Spleen (tissue), 11 donors: ENCODE data around the gene RIOK3. TPM values are rescaled to one million over a fixed set of nuclear protein-coding genes. Genes with fewer than 3 reads are reported as not detected.
A peak's percentile ranks its signal among the peaks of the same experiment; 100 is the strongest.

Source experiments
- DNase-seq: peaks from one replicate; pipeline ENCODE4 v3.0.0-alpha.2; 2020
- H3K27ac ChIP-seq, 8 donors: fragments of 200-600 bp; sonication (generic) in 7 of 8; 1 replicate in 4 of 8; 2 replicates in 4 of 8; pipeline versions ENCODE4 v1.5.0 to v1.8.0; 2016 to 2021; ENCODE audit warnings: inconsistent platforms in 4 of 8, mild to moderate bottlenecking in 4 of 8, moderate library complexity in 1 of 8
- H3K27me3 ChIP-seq, 7 donors: fragments of 200-600 bp; sonication (generic) in 6 of 7; replicated peaks in 1 of 7; 1 replicate in 4 of 7; 2 replicates in 3 of 7; pipeline versions ENCODE4 v1.5.0 to v1.8.0; 2016 to 2021; ENCODE audit warnings: inconsistent platforms in 3 of 7, mild to moderate bottlenecking in 1 of 7
- H3K36me3 ChIP-seq, 6 donors: fragments of 200-600 bp; sonication (generic) in 5 of 6; 1 replicate in 4 of 6; 2 replicates in 2 of 6; pipeline versions ENCODE4 v1.5.0 to v1.8.0; 2016 to 2021; ENCODE audit warnings: inconsistent platforms in 2 of 6
- H3K4me1 ChIP-seq, 6 donors: fragments of 200-600 bp; sonication (generic) in 5 of 6; 1 replicate in 3 of 6; 2 replicates in 3 of 6; pipeline versions ENCODE4 v1.5.0 to v1.8.0; 2016 to 2021; ENCODE audit warnings: inconsistent platforms in 3 of 6
- H3K4me3 ChIP-seq, 8 donors: fragments of 200-600 bp; sonication (generic) in 7 of 8; 1 replicate in 4 of 8; 2 replicates in 4 of 8; pipeline versions ENCODE4 v1.5.0 to v1.8.0; 2016 to 2021; ENCODE audit warnings: inconsistent platforms in 4 of 8, mild to moderate bottlenecking in 4 of 8, moderate library complexity in 2 of 8
- H3K9me3 ChIP-seq, 8 donors: fragments of 200-600 bp; sonication (generic) in 7 of 8; 1 replicate in 4 of 8; 2 replicates in 4 of 8; pipeline versions ENCODE4 v1.5.0 to v1.8.0; 2016 to 2021; ENCODE audit warnings: inconsistent platforms in 4 of 8
- CTCF ChIP-seq, 11 experiments: fragments of 200-600 bp in 7 of 11; fragments of 450-650 bp in 4 of 11; sonication (generic) in 4 of 11; IDR thresholded peaks in 8 of 11; conservative IDR thresholded peaks in 3 of 11; 1 replicate in 7 of 11; 2 replicates in 4 of 11; pipeline versions ENCODE4 v1.4.0 to v1.8.0; 2016 to 2021; ENCODE audit warnings: antibody characterized with exemption in 11 of 11, inconsistent platforms in 4 of 11, mild to moderate bottlenecking in 1 of 11
- POLR2A ChIP-seq, 3 donors: fragments of 450-650 bp; IDR thresholded peaks; one replicate each; pipeline ENCODE4 v1.5.1; 2017; ENCODE audit warnings: antibody characterized with exemption in 3 of 3, mild to moderate bottlenecking in 1 of 3
- POLR2AphosphoS5 ChIP-seq, 3 donors: sonication (generic); formaldehyde crosslinking; IDR thresholded peaks; one replicate each; pipeline ENCODE4 v1.5.1; 2017; ENCODE audit warnings: antibody characterized with exemption in 3 of 3
- WGBS, 5 donors: extraction: QIAGEN DNeasy Blood & Tissue Kit in 3 of 5; methylation state at CpG; one replicate each; pipeline versions ENCODE4 v1.1.5 to v1.1.7; 2013 to 2018; 5-methylcytosine and 5-hydroxymethylcytosine counted together
- intact Hi-C: fragments of 100-400 bp; cut with DNase I; formaldehyde crosslinking; loops from one replicate; pipeline ENCODE4 v1.15.0; 2023; ENCODE audit warnings: low total_unique reads
- polyA plus RNA-seq, 3 donors: library from polyadenylated mRNA; stranded (reverse); fragments of 200-250 nt; gene quantifications; one replicate each; pipeline ENCODE4 v1.2.1, GENCODE V29; 2013
- total RNA-seq, 7 donors: library from RNA; depleted of rRNA in 3 of 7; stranded (reverse); fragments of >200 nt in 3 of 7; fragmentation: NEBNext Ultra II Directional in 4 of 7; extraction: Animal tissue kit (Norgen Biotek cat#: 25700) in 4 of 7; gene quantifications; one replicate each; pipeline versions ENCODE4 v1.1.0 to v1.2.1, GENCODE V29; 2016 to 2021
- donor health status: healthy with polysubstance abuse.
- donor health status: DM: no; HTN: no; CAD: no; lungs with moderate emphysema.
- donor health status: DM: no; HTN: no; CAD: no.
- donor health status: Bipolar disorder and iron deficiency.
- donor health status: healthy.
- donor health status: DM: no; HTN: no; CAD: no.
- donor health status: DM: yes; HTN: yes; CAD: no.

RIOK3 gene
- total and polyA plus RNA-seq, 10 donors, result 33.0 to 96.1 (median 68.5) TPM

- no peaks in the 10 kb centered on the region for H3K9me3 ChIP-seq
- 20 to 32% (median 23%) methylated on average over 5 of the region's 5 CpGs for WGBS, 5 donors
- TF ChIP-seq CTCF (IDR thresholded peaks at IDR 0.05 in 8 of 11, conservative IDR thresholded peaks at IDR 0.05 in 3 of 11) (peak; percentile 62 to 91 (median 87)), POLR2AphosphoS5 (IDR thresholded peaks at IDR 0.05) (peak in 1 of 3 donors; percentile 6), POLR2A (IDR thresholded peaks at IDR 0.05) (no peak)
- no peaks in the 10 kb centered on the region for H3K36me3 ChIP-seq
- peak; percentile 91 for DNase-seq
- peak overlapping the region in 1 of 8 donors; percentile 5 for H3K4me3 ChIP-seq
- intact Hi-C loops, result no loop called here
- no peaks in the 10 kb centered on the region for H3K27me3 ChIP-seq
- H3K27ac ChIP-seq, result peak overlapping the region; percentile 9 to 77 (median 58)
- peaks cover 9 to 82% (median 40%) of the 10 kb centered on the region in 6 donors for H3K4me1 ChIP-seq
Measured at GRCh38 chr18:23498877-23499276, 45.8 kb downstream of the RIOK3 start.

GRCh38 chr18:23499291-23499781 lies 46.2 kb downstream of the RIOK3 start:
- H3K9me3 ChIP-seq, result no peaks in the 10 kb centered on the region
- H3K27ac ChIP-seq, result peak overlapping the region; percentile 29 to 77 (median 58)
- H3K36me3 ChIP-seq, result no peaks in the 10 kb centered on the region
- peaks cover 13 to 87% (median 45%) of the 10 kb centered on the region in 6 donors for H3K4me1 ChIP-seq
- intact Hi-C loops, result no loop called here
- no peak for DNase-seq
- H3K27me3 ChIP-seq, result no peaks in the 10 kb centered on the region
- WGBS, 5 donors, result 47 to 63% (median 50%) methylated on average over 7 to 11 of the region's 11 CpGs
- H3K4me3 ChIP-seq, result peak overlapping the region in 1 of 8 donors; percentile 5
- TF ChIP-seq POLR2A (IDR thresholded peaks at IDR 0.05), result no peak
- no peak for TF ChIP-seq CTCF (IDR thresholded peaks at IDR 0.05 in 8 of 11, conservative IDR thresholded peaks at IDR 0.05 in 3 of 11)
- TF ChIP-seq POLR2AphosphoS5 (IDR thresholded peaks at IDR 0.05), result no peak

GRCh38 chr18:23501626-23502025 lies 48.5 kb downstream of the RIOK3 start:
- no peak for DNase-seq

GRCh38 chr18:23502516-23503037 lies 49.5 kb downstream of the RIOK3 start:
- intact Hi-C loops, result loop anchor here (5.0 kb wide), 1 partner anchor 85 kb away; the partner anchor contains the start of gene NPC1
- no peaks in the 10 kb centered on the region for H3K9me3 ChIP-seq
- peaks cover 0 to 19% (median 11%) of the 10 kb centered on the region in 6 donors for H3K36me3 ChIP-seq
- DNase-seq, result no peak
- peaks cover 19 to 92% (median 65%) of the 10 kb centered on the region in 6 donors for H3K4me1 ChIP-seq
- peak overlapping the region; percentile 72 to 98 (median 95) for H3K4me3 ChIP-seq
- TF ChIP-seq POLR2A (IDR thresholded peaks at IDR 0.05), result no peak
- no peak for TF ChIP-seq CTCF (IDR thresholded peaks at IDR 0.05 in 8 of 11, conservative IDR thresholded peaks at IDR 0.05 in 3 of 11)
- TF ChIP-seq POLR2AphosphoS5 (IDR thresholded peaks at IDR 0.05), result no peak
- WGBS, 5 donors, result 24 to 40% (median 31%) methylated on average over 6 of the region's 6 CpGs
- no peaks in the 10 kb centered on the region for H3K27me3 ChIP-seq
- peak overlapping the region; percentile 95 to 99 (median 96) for H3K27ac ChIP-seq

More at GRCh38 chr18:23501626-23502025, 48.5 kb downstream of the RIOK3 start:
- no peak for TF ChIP-seq POLR2A (IDR thresholded peaks at IDR 0.05)
- H3K27ac ChIP-seq, result no peak overlapping the region
- intact Hi-C loops, result loop anchor here (5.0 kb wide), 1 partner anchor 86 kb away; the partner anchor contains the start of gene NPC1
- H3K4me3 ChIP-seq, result no peak overlapping the region
- no peaks in the 10 kb centered on the region for H3K9me3 ChIP-seq
- H3K27me3 ChIP-seq, result no peaks in the 10 kb centered on the region
- H3K36me3 ChIP-seq, result peaks cover 0 to 10% (median 3%) of the 10 kb centered on the region in 6 donors
- WGBS, 5 donors, result 92 to 97% (median 93%) methylated on average over 6 of the region's 6 CpGs
- H3K4me1 ChIP-seq, result peaks cover 19 to 91% (median 62%) of the 10 kb centered on the region in 6 donors
